ENCODE results near the gene CEP57L1.
"Not testable (repeated sequence)": the region's sequence is repeated elsewhere in the genome, so short reads cannot be mapped to it uniquely, and the experiment has no call there.

- TF ChIP-seq CTCF, POLR2A, EP300 (IDR thresholded peaks at IDR 0.05): not testable (repeated sequence)
Observed at GRCh38 chr6:109136530-109136929, 41.2 kb downstream of the CEP57L1 start.
